Measurements from ENCODE around the gene CD248.
"Not testable (repeated sequence)": the region's sequence is repeated elsewhere in the genome, so short reads cannot be mapped to it uniquely, and the experiment has no call there.

Gene CD248

DNA sequence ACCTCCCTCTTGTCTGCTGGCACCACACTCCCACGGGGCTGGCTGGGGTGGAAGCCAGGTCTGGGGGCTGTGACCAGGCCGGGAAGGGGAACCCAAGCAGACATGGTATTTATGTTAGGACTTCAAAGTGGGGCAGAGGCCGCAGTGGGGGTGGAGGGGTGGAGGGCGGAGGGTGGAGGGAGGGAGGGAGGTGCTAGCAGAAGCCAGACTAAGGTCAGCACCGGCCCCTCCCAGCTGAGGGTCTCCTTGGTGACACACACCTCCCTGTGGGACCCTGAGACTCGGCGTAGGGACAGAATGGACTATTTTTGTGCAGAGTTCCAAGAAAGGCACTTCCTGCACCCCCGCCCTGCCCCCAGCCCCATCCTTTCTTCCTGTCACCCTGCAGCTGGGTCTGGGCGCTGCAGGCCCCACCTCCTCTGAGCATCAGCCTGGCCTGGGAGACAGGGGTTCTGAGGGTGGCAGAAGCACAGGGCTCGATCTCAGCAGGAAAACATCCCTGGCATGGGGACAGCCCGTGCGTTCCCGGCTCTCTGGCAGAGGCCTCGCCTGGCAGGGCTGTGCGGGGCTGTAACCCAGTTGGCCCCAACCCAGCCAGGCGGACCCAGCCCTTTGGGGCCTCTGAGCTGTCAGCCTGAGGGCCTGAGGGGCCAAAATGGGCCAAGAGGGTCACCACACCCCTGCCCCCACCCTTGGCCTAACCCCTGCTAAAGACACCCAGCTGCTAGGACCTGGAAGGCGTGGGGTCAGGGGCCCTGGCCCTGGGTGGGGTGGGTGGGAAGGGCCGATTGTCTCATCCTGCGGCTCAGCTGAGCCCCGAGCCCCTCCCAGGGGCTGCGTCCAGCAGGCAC lies 9.6 kb upstream of the CD248 start:
- TF ChIP-seq, protein P1, sequence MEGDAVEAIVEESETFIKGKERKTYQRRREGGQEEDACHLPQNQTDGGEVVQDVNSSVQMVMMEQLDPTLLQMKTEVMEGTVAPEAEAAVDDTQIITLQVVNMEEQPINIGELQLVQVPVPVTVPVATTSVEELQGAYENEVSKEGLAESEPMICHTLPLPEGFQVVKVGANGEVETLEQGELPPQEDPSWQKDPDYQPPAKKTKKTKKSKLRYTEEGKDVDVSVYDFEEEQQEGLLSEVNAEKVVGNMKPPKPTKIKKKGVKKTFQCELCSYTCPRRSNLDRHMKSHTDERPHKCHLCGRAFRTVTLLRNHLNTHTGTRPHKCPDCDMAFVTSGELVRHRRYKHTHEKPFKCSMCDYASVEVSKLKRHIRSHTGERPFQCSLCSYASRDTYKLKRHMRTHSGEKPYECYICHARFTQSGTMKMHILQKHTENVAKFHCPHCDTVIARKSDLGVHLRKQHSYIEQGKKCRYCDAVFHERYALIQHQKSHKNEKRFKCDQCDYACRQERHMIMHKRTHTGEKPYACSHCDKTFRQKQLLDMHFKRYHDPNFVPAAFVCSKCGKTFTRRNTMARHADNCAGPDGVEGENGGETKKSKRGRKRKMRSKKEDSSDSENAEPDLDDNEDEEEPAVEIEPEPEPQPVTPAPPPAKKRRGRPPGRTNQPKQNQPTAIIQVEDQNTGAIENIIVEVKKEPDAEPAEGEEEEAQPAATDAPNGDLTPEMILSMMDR (IDR thresholded peaks at IDR 0.05; ENCODE audit: low read length, missing control alignments) = no peak
- DNase-seq (ENCODE audit: low read depth) = no peak
- H3K4me3 ChIP-seq (replicated peaks; ENCODE audit: low read depth, low read length) = no peak overlapping the region

DNA sequence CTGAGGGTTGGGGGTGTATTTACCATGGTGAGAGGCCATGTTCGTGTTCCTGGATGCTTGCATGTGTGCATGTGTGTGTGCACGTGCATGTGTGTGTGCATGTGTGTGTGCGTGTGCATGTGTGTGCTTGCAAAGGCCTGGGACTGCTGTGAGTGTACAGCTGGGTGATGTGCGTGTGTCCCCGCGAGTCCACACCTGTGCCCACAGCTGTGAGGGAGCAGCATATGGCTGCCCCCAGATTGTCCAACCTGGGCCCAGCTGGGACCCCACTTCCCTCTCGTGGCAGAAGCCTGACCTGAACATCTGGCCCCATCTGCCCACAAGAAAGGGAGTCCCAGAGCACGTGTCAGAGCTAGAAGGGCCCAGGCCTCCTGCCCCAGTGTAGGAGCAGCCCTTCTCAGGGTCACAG lies 8.4 kb upstream of the CD248 start:
- H3K4me3 ChIP-seq (replicated peaks; ENCODE audit: low read depth, low read length) = no peak overlapping the region
- no peak for DNase-seq (ENCODE audit: low read depth)
- TF ChIP-seq, protein P1 (IDR thresholded peaks at IDR 0.05; ENCODE audit: low read length, missing control alignments) = no peak

DNA sequence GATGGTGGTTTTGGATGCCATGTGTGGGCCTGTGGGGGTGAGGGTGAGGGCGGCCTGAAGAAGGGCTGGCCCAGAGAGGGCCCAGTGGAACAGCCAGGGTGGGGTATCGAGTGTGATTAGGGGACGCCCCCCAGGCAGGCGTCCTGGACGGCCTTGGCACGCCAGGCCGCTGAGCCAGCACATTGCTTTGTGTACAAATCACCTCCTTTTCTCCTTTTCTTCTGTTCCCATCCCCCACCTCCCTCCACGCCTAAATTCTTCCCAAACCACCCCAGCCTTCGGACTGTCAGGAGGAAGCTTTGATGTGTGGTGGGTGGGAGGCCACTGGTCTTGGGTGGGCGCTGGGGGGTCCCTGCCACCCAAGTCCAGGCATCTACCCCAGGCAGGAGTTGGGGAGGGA lies 7.8 kb upstream of the CD248 start:
- DNase-seq (ENCODE audit: low read depth) = peak; percentile 45
- TF ChIP-seq, protein P1 (IDR thresholded peaks at IDR 0.05; ENCODE audit: low read length, missing control alignments) = no peak
- no peak overlapping the region for H3K4me3 ChIP-seq (replicated peaks; ENCODE audit: low read depth, low read length)

DNA sequence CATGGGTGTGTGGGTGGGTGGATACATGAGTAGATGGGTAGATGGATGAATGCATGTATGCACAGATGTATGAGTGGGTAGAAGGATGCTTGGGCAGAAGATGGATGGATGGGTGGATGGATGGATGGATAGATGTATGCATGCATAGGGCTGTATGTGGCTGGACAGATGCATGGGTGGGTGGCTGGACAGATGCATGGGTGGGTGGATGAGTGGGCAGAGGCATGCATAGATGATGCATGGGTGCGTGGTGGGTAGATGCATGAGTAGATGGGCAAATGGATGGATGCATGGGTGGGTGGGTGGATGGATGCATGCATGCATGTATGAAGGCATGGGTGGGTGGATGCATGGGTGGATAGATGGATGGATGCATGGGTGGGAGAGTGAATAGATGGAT lies 6.8 kb upstream of the CD248 start:
- TF ChIP-seq, protein P1 (IDR thresholded peaks at IDR 0.05; ENCODE audit: low read length, missing control alignments) = no peak
- no peak for DNase-seq (ENCODE audit: low read depth)
- H3K4me3 ChIP-seq (replicated peaks; ENCODE audit: low read depth, low read length) = no peak overlapping the region

DNA sequence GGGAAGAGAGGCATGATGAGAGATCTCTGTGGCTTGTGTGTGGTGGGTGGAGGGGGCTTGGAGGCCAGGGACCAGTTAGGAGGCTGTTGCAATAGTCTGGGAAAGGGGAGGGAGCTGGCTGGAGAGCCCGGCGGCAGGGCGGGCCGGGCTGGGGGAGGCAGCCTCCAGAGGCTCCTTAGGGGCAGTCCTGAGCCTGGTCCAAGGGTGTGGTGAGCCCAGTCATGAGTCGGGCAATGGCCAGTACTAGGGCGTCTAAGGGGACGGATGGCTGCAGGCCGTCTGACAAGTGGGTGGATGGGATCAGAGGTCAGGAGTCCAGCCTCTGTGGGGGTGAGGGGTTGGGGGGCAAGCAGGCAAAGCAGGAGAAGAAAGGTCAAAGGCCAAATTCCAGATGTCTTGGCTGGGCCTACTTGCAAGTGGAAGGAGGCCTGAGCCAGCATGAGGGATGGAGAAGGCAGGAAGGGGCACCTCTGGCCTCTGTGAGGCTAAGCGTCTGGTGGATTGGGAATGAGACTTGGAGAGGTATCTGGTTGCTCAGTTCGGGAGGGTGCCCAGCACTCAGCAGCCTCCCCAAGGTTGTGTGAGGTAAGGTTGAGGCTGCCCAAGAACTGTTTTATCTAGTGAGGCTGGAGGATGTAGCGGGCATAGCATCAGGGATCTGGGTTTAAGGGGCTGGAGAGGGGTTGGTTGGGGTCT lies 6.0 kb upstream of the CD248 start:
- TF ChIP-seq, protein P1 (IDR thresholded peaks at IDR 0.05; ENCODE audit: low read length, missing control alignments) = no peak
- no peak overlapping the region for H3K4me3 ChIP-seq (replicated peaks; ENCODE audit: low read depth, low read length)
- peak; percentile 67 for DNase-seq (ENCODE audit: low read depth)

DNA sequence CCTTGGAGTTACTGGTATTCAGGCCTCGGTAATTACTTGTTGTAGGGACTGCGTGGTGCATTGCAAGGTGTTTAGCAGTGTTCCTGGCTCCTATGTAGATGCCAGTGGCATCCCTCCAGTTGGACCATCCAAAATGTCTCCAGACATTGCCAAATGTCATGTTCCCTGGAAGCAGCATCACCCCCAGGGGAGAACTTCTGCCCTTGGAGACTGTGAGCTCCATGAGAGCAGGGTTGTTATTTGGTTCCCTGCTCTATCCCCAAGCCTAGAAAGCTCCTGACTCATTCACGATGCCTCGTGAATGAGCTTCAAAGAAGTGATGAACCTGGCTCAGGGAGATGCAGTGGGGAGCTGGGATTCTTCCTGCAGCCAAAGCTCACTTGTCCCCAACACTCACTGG lies 4.8 kb upstream of the CD248 start:
- no peak overlapping the region for H3K4me3 ChIP-seq (replicated peaks; ENCODE audit: low read depth, low read length)
- TF ChIP-seq, protein P1 (IDR thresholded peaks at IDR 0.05; ENCODE audit: low read length, missing control alignments) = no peak
- no peak for DNase-seq (ENCODE audit: low read depth)

DNA sequence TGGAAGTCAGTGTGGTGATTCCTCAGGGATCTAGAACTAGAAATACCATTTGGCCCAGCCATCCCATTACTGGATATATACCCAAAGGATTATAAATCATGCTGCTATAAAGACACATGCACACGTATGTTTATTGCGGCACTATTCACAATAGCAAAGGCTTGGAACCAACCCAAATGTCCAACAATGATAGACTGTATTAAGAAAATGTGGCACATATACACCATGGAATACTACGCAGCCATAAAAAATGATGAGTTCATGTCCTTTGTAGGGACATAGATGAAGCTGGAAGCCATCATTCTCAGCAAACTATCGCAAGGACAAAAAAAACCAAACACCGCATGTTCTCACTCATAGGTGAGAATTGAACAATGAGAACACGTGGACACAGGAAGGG lies 3.9 kb upstream of the CD248 start:
- not testable (repeated sequence) for DNase-seq (ENCODE audit: low read depth); H3K4me3 ChIP-seq (replicated peaks; ENCODE audit: low read depth, low read length)

DNA sequence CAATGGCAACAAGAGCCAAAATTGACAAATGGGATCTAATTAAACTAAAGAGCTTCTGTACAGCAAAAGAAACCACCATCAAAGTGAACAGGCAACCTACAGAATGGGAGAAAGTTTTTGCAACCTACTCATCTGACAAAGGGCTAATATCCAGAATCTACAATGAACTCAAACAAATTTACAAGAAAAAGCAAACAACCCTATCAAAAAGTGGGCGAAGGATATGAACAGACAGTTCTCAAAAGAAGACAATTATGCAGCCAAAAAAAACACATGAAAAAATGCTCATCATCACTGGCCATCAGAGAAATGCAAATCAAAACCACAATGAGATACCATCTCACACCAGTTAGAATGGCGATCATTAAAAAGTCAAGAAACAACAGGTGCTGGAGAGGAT lies 3.4 kb upstream of the CD248 start:
- DNase-seq (ENCODE audit: low read depth); H3K4me3 ChIP-seq (replicated peaks; ENCODE audit: low read depth, low read length): not testable (repeated sequence)

All from fibroblast of pulmonary artery (primary cell).